DND-41 (cell line): ENCODE measurements around the gene EPS8L2.

Source experiments
- EZH2 ChIP-seq: IDR thresholded peaks from 3 replicates; pipeline ENCODE4 v1.6.1; 2012; ENCODE audit warnings: borderline replicate concordance, low read depth, mild to moderate bottlenecking, moderate library complexity, low read length, inconsistent platforms; ENCODE audit not compliant: severe bottlenecking
- TF ChIP-seq, protein P1 (sequence below): IDR thresholded peaks from 2 replicates; pipeline ENCODE4 v1.5.1; 2012; ENCODE audit warnings: borderline replicate concordance, low read length, moderate library complexity, mild to moderate bottlenecking; ENCODE audit not compliant: poor library complexity, severe bottlenecking; ENCODE audit errors: extremely low read depth

DNA sequence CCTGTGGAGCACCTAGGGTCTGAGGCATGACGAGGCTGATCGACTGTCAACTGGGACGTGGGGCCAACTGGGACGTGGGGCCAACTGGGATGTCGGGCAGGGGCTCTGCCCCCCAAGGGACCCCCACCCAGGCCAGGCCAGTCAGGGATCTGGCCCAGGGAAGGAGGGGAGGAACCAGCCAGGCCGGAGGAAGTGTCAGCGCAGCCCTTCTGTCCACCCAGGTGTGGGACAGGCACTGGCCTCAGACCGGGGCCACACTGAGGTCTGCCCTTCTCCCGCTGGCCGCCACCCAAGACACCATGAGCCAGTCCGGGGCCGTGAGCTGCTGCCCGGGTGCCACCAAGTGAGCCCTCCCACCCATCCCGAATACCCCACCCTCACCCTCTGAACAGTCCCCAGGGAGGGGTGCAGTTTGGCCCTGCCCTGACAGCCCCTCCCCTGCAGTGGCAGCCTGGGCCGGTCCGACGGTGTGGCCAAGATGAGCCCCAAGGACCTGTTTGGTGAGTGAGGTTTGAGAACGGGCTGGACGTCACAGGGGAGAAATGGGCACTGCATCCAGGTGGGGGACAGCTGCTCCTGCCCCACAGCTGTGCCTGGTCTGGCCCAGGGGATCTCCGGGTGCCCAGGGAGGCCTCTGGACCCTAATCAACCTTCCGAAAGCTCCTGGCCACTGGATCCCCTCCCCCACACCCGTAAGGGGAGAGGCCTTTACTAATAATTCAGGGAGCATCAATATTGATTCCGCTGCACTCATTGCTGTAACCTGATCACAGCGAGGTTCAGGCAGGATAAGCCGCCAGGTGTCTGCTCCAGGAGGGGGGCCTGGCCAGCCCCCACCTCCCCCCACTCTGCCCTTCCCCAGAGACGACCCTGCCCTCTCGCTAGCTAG lies 3.3 kb downstream of the EPS8L2 start:
- TF ChIP-seq, protein P1, sequence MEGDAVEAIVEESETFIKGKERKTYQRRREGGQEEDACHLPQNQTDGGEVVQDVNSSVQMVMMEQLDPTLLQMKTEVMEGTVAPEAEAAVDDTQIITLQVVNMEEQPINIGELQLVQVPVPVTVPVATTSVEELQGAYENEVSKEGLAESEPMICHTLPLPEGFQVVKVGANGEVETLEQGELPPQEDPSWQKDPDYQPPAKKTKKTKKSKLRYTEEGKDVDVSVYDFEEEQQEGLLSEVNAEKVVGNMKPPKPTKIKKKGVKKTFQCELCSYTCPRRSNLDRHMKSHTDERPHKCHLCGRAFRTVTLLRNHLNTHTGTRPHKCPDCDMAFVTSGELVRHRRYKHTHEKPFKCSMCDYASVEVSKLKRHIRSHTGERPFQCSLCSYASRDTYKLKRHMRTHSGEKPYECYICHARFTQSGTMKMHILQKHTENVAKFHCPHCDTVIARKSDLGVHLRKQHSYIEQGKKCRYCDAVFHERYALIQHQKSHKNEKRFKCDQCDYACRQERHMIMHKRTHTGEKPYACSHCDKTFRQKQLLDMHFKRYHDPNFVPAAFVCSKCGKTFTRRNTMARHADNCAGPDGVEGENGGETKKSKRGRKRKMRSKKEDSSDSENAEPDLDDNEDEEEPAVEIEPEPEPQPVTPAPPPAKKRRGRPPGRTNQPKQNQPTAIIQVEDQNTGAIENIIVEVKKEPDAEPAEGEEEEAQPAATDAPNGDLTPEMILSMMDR, result no peak
- TF ChIP-seq EZH2, result no peak
